Activated T-cell treated with anti-CD3 and anti-CD28 coated beads, Interleukin-2, amount 50 U/mL, for 72 hours (primary cell): ENCODE results near the gene NCR3LG1. TPM values are rescaled to one million over a fixed set of nuclear protein-coding genes. Genes with fewer than 3 reads are reported as not detected.
"Not testable (repeated sequence)": the region's sequence is repeated elsewhere in the genome, so short reads cannot be mapped to it uniquely, and the experiment has no call there.

Experiments
- ATAC-seq, 2 donors: fragments of 150-1000 bp; cut with Tn5 transposase; replicated peaks in 1 of 2; 2 replicates each; pipeline ENCODE4 v1.10.0; 2021; ENCODE audit warnings: moderate library complexity in 2 of 2, mild to moderate bottlenecking in 1 of 2
- DNase-seq, 2 donors: peaks; one replicate each; pipeline ENCODE4 v3.0.0; 2021 to 2022; ENCODE audit warnings: mixed read lengths in 1 of 2
- H3K27ac Mint-ChIP-seq: one replicate; pipeline ENCODE4 v1.8.0; 2022; ENCODE audit warnings: mild to moderate bottlenecking, moderate library complexity, mixed read lengths
- H3K27me3 Mint-ChIP-seq: one replicate; pipeline ENCODE4 v1.8.0; 2022; ENCODE audit warnings: low read depth, mixed read lengths
- H3K36me3 Mint-ChIP-seq, 2 donors: one replicate each; pipeline ENCODE4 v1.8.0; 2022; ENCODE audit warnings: mixed read lengths in 2 of 2, mild to moderate bottlenecking in 1 of 2; ENCODE audit not compliant: insufficient read depth in 2 of 2
- H3K4me1 Mint-ChIP-seq: one replicate; pipeline ENCODE4 v1.8.0; 2022; ENCODE audit warnings: low read depth, mixed read lengths
- H3K4me3 Mint-ChIP-seq, 2 donors: one replicate each; pipeline ENCODE4 v1.8.0; 2022; ENCODE audit warnings: mild to moderate bottlenecking in 2 of 2, mixed read lengths in 2 of 2, moderate library complexity in 2 of 2
- H3K9me3 Mint-ChIP-seq, 2 donors: one replicate each; pipeline ENCODE4 v1.8.0; 2022; ENCODE audit warnings: mixed read lengths in 2 of 2
- total RNA-seq, 2 donors: library from RNA; stranded (reverse); gene quantifications; one replicate each; pipeline ENCODE4 v1.2.3, GENCODE V29; 2022

NCR3LG1 gene
- total RNA-seq, 2 donors from 2014 or later, result 1.3 to 1.5 TPM

DNA sequence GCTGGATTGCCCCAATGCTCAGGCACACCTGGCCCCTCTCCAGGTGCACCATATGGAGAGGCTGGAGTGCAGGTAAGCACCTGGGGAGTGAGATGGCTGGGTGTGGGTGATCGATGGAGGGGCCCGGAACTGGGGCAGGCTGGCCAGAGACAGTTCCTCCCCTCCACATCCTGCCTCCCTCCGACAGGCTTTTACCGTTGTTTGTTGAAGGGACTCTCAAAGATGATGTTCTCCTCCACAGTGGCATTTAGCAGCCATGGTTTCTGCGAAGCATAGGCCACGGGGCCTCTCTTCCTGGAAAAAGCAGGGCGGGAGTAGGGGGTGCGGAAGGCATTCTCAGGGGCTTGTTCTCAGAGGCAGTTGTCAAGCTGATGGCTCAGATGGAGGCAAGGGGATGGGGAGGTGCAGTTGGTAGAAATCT lies 62.7 kb downstream of the NCR3LG1 start:
- Mint-ChIP-seq H3K27ac (no peak overlapping the region), H3K27me3 (peaks cover 48% of the 10 kb centered on the region), H3K36me3 (no peaks in the 10 kb centered on the region), H3K9me3 (no peaks in the 10 kb centered on the region), H3K4me1 (no peaks in the 10 kb centered on the region), H3K4me3 (no peak overlapping the region)
- DNase-seq (no peak), ATAC-seq (no peak)

DNA sequence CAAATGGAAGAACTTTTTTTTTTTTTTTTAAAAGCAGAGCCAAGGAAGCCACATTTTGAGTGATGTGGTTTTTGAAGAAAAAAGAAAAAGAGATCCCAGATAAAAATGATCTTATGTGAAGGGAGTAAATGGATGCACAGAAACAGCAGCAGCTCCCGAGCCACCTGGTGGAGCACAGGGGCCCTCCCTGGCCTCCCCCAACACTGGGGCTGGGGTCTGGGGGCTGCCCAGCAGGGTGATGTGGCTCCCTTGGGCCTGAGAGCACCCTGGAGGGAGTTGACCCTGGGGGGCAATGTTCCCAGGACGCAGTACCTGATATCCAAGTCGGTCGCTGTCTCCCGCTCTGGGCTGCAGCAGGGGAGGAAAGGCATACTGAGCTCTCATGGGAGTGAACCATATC lies 63.4 kb downstream of the NCR3LG1 start:
- Mint-ChIP-seq H3K27me3 (peaks cover 53% of the 10 kb centered on the region), H3K4me3 (no peak overlapping the region), H3K4me1 (no peaks in the 10 kb centered on the region), H3K36me3 (no peaks in the 10 kb centered on the region), H3K27ac (no peak overlapping the region), H3K9me3 (no peaks in the 10 kb centered on the region)
- ATAC-seq (no peak), DNase-seq (no peak)

DNA sequence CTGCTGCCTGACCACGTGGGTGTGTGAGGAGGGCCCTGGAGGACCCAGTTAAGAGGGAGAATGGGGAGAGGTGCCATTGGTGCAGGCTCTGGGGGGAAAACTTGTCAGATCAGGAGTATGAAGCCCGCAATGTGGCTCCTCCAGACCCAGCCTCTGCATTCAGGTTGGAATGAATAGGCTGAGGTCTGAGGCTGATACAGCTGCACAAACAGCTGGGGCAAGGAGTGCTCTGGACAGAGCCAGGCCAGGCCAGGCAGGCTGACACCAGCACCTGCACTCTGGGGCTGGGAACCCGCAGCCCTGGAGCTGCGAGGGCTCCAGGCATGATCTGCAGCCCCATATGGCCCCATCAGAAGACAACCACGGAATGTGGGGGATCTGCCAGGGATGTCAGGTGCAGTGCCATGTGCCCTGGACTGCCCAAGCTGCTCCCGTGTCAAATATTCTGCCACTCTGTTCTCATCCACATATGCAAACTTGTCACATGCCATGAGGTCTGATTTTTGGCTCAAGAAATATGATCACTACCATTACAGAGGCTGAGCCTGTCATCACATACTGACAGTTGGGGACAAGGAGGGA lies 64.0 kb downstream of the NCR3LG1 start:
- no peak for DNase-seq
- Mint-ChIP-seq H3K4me3 (no peak overlapping the region), H3K9me3 (no peaks in the 10 kb centered on the region), H3K36me3 (no peaks in the 10 kb centered on the region), H3K27me3 (peaks cover 53% of the 10 kb centered on the region), H3K27ac (no peak overlapping the region), H3K4me1 (no peaks in the 10 kb centered on the region)
- no peak for ATAC-seq

DNA sequence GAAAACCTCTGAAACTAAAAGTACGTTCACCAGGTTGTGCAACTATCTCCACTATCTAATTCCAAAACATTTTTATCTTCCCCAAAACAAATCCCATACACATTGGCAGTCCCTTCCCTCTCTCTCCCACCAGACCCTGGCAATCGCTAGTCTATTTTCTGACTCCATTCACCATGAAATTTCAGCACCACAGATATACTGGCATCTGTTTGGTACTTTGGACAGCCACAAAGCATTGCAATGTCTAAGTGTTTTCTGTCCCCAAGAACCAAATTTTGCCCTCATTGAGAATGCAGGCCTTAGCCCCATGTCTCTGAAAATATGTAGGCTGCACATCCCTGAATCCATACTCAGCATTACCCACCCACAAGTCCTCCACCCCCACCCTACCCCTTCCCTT lies 64.9 kb downstream of the NCR3LG1 start:
- ATAC-seq (no peak), DNase-seq (no peak)
- no peaks in the 10 kb centered on the region for H3K9me3 Mint-ChIP-seq

DNA sequence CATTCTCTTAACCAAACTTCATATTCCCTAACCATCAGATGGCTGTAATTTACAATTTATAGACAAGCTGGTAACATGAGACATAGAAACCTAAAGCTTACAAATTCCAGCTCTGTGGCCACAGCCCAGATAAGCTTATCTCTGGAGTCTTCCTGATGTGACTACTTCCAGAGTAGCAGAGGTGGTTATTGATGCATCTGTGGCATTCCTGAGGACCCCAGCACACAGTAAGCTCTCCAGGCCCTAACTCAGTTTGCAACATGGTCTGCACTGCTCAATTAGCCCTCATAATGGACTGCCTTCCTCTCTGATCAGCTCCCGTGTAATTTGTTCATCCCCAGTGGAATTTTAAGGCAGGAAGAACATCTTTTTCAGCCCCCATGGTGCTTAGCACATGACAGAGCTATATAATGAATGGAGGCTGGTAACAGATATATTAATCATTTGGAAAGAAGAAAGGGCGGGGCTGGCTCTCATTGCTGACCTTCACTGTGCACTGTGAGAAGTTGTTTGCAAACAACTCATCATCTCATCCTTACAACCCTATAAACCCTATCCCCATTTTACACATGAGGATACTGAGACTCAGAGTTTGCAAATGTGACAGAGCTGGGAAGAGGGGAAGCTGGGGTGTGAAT lies 67.0 kb downstream of the NCR3LG1 start:
- no peak overlapping the region for H3K4me3 Mint-ChIP-seq
- peaks cover 50% of the 10 kb centered on the region for H3K27me3 Mint-ChIP-seq
- ATAC-seq (no peak), DNase-seq (no peak)
- H3K36me3 Mint-ChIP-seq, result no peaks in the 10 kb centered on the region
- no peaks in the 10 kb centered on the region for H3K9me3 Mint-ChIP-seq
- H3K4me1 Mint-ChIP-seq, result no peaks in the 10 kb centered on the region
- no peak overlapping the region for H3K27ac Mint-ChIP-seq

More for the DNA sequence above, 64.9 kb downstream of the NCR3LG1 start:
- Mint-ChIP-seq H3K36me3 (no peaks in the 10 kb centered on the region), H3K4me1 (no peaks in the 10 kb centered on the region), H3K27ac (no peak overlapping the region), H3K27me3 (peaks cover 46% of the 10 kb centered on the region), H3K4me3 (no peak overlapping the region)

DNA sequence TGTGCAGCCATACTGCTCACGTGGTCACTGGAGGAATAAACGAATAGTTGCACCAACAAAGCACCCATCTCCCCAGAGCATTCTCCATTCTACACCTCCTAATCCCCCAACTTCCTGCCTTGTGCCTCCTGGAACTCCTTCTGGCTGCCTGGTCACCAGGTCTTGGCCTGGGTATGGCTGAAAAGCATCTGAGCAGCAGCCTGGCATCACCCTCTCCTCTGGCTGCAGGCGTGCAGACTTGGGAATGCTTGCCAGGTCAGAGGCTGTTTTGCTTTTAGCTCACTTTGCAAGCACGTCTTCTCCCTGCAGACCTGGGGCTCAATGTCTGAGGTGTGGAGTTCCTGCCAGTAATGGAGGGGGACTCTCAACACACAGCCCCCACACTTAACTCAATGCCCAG lies 70.2 kb downstream of the NCR3LG1 start:
- no peak for ATAC-seq
- H3K4me3 Mint-ChIP-seq, result no peak overlapping the region
- H3K36me3 Mint-ChIP-seq, result no peaks in the 10 kb centered on the region
- DNase-seq, result no peak
- no peak overlapping the region for H3K27ac Mint-ChIP-seq
- no peaks in the 10 kb centered on the region for H3K9me3 Mint-ChIP-seq
- no peaks in the 10 kb centered on the region for H3K4me1 Mint-ChIP-seq
- peaks cover 26% of the 10 kb centered on the region for H3K27me3 Mint-ChIP-seq

DNA sequence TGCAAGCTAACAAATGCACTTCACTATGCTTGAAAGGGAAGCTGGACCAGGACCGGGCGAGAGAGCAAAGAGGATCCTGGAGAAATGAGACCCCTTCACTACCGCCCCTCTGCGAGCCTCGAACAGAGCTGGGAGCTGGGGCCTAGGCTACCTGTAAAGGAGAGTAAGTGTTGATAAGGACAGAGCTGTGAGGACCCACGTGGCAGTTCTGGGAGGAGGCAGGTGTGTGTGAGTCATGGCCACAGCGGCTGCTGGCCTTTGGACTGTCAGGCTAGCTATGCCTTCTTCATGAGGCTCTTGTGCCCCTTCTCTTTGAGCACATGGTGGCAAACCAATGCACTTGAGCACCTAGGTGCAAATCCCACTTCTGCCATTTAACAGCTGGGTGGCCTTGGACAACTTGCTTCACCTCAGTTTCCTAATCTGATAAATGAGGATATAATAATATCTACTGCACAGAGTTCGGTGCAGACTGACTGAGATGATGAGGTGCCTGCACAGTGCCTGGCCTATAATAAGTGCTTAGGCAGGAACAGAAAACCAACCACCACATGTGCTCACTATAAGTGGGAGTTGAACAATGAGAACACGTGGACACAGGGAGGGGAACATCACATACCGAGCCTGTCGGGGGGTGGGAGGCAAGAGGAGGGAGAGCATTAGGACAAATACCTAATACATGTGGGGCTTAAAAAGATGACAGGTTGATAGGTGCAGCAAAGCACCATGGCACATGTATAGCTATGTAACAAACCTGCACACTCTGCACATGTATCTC lies 72.1 kb downstream of the NCR3LG1 start:
- H3K4me3 Mint-ChIP-seq, result no peak overlapping the region
- ATAC-seq, result no peak
- no peaks in the 10 kb centered on the region for H3K36me3 Mint-ChIP-seq
- no peak overlapping the region for H3K27ac Mint-ChIP-seq
- H3K9me3 Mint-ChIP-seq, result no peaks in the 10 kb centered on the region
- DNase-seq, result no peak
- H3K4me1 Mint-ChIP-seq, result no peaks in the 10 kb centered on the region
- peaks cover 28% of the 10 kb centered on the region for H3K27me3 Mint-ChIP-seq

DNA sequence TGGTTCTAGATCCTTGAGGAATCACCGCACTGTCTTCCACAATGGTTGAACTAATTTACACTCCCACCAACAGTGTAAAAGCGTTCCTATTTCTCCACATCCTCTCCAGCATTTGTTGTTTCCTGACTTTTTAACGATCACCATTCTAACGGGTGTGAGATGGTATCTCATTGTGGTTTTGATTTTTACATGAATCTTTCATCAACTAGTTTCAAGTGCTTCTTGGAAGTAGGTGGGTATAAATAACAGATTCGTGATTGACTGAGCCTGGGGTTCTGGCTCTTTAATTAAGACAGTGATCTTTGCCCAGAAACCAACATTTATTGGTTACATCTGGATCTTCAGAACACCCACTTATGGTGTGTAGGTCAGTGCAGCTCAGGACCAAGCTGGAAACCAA lies 74.6 kb downstream of the NCR3LG1 start:
- not testable (repeated sequence) for ATAC-seq, H3K4me1 Mint-ChIP-seq, H3K36me3 Mint-ChIP-seq, DNase-seq, H3K9me3 Mint-ChIP-seq, H3K27ac Mint-ChIP-seq, H3K4me3 Mint-ChIP-seq
- peaks cover 20% of the 10 kb centered on the region for H3K27me3 Mint-ChIP-seq

Other genes with a start within 250 kb of the NCR3LG1 start
- gene PIK3C2A, start 143.8 kb upstream of the NCR3LG1 start, total RNA-seq, result 10 to 100 TPM; 23.6 to 26.6 TPM
- 10 to 100 TPM; 62.0 to 64.6 TPM for gene NUCB2, start 75.1 kb upstream of the NCR3LG1 start, total RNA-seq
- under 1 TPM in 1 of 2 donors, not detected in 1; 0.29 TPM for gene KCNJ11, start 36.9 kb downstream of the NCR3LG1 start, total RNA-seq
- gene ABCC8, start 125.0 kb downstream of the NCR3LG1 start, total RNA-seq, result not detected
- gene USH1C, start 192.6 kb downstream of the NCR3LG1 start, total RNA-seq, result not detected
- not detected for gene OTOG, start 195.5 kb downstream of the NCR3LG1 start, total RNA-seq